Sigmoid colon (tissue), 7 donors: ENCODE measurements around the gene RSRC2. TPM values are rescaled to one million over a fixed set of nuclear protein-coding genes. Genes with fewer than 3 reads are reported as not detected.
"Not testable (repeated sequence)": the region's sequence is repeated elsewhere in the genome, so short reads cannot be mapped to it uniquely, and the experiment has no call there.

Experiments used
- DNase-seq: peaks from one replicate; pipeline ENCODE4 v3.0.0-alpha.2; 2019
- H3K27ac ChIP-seq, 4 donors: fragments of 200-600 bp; sonication (generic); one replicate each; pipeline ENCODE4 v1.5.1; 2016 to 2019; ENCODE audit warnings: mild to moderate bottlenecking in 1 of 4
- H3K27me3 ChIP-seq, 3 donors: fragments of 200-600 bp; sonication (generic); one replicate each; pipeline ENCODE4 v1.5.1; 2019; ENCODE audit warnings: mild to moderate bottlenecking in 1 of 3
- H3K36me3 ChIP-seq, 4 donors: fragments of 200-600 bp; sonication (generic); one replicate each; pipeline ENCODE4 v1.5.1; 2016 to 2019
- H3K4me1 ChIP-seq, 4 donors: fragments of 200-600 bp; sonication (generic); one replicate each; pipeline ENCODE4 v1.5.1; 2017 to 2019
- H3K4me3 ChIP-seq, 4 donors: fragments of 200-600 bp; sonication (generic); one replicate each; pipeline ENCODE4 v1.5.1; 2017 to 2019; ENCODE audit warnings: mild to moderate bottlenecking in 2 of 4, moderate library complexity in 1 of 4
- H3K9me3 ChIP-seq, 4 donors: fragments of 200-600 bp in 3 of 4; sonication (generic) in 3 of 4; one replicate each; pipeline versions ENCODE4 v1.5.1 to v1.6.1; 2013 to 2019
- CTCF ChIP-seq, 4 experiments: fragments of 450-650 bp in 3 of 4; fragments of 200-600 bp in 1 of 4; IDR thresholded peaks; one replicate each; pipeline ENCODE4 v1.5.1; 2016 to 2019; ENCODE audit warnings: antibody characterized with exemption in 4 of 4, mild to moderate bottlenecking in 3 of 4, moderate library complexity in 2 of 4
- EP300 ChIP-seq, 4 donors: sonication (generic); formaldehyde crosslinking; IDR thresholded peaks; one replicate each; pipeline ENCODE4 v1.6.1; 2017; ENCODE audit warnings: antibody characterized with exemption in 4 of 4
- POLR2A ChIP-seq, 2 donors: fragments of 450-650 bp; IDR thresholded peaks; one replicate each; pipeline ENCODE4 v1.6.1; 2016; ENCODE audit warnings: antibody characterized with exemption in 2 of 2, mild to moderate bottlenecking in 2 of 2, moderate library complexity in 2 of 2
- POLR2AphosphoS5 ChIP-seq, 4 donors: sonication (generic); formaldehyde crosslinking; IDR thresholded peaks; one replicate each; pipeline ENCODE4 v1.6.1; 2017; ENCODE audit warnings: antibody characterized with exemption in 4 of 4
- WGBS, 2 donors: extraction: QIAGEN DNeasy Blood & Tissue Kit; methylation state at CpG; one replicate each; pipeline ENCODE4 v1.1.7; 2013; 5-methylcytosine and 5-hydroxymethylcytosine counted together
- intact Hi-C: fragments of 100-400 bp; cut with DNase I; formaldehyde crosslinking; loops from one replicate; pipeline ENCODE4 v1.15.1; 2023
- polyA plus RNA-seq, 3 donors: library from polyadenylated mRNA; stranded (reverse); fragments of 200-250 nt; gene quantifications; one replicate each; pipeline ENCODE4 v1.2.3, GENCODE V29; 2013
- total RNA-seq, 4 donors: library from RNA; depleted of rRNA; stranded (reverse); fragments of >200 nt; gene quantifications; one replicate each; pipeline ENCODE4 v1.1.0, GENCODE V29; 2016
- donor health status: healthy with polysubstance abuse.
- donor health status: Bipolar disorder and iron deficiency.
- donor health status: healthy.

RSRC2 gene
- total and polyA plus RNA-seq, 7 donors = 38.4 to 79.9 (median 60.9) TPM

- peak within 1 kb of the TSS; percentile 96 to 99 (median 98) for H3K27ac ChIP-seq
- H3K4me3 ChIP-seq = peak within 1 kb of the TSS; percentile 70 to 96 (median 81)
- no peak for TF ChIP-seq CTCF (IDR thresholded peaks at IDR 0.05)
- TF ChIP-seq POLR2AphosphoS5 (IDR thresholded peaks at IDR 0.05) = peak; percentile 91 to 99 (median 96)
- TF ChIP-seq POLR2A (IDR thresholded peaks at IDR 0.05) = peak; percentile 93 to 96
- peak in 1 of 4 donors; percentile 52 for TF ChIP-seq EP300 (IDR thresholded peaks at IDR 0.05)
- H3K4me1 ChIP-seq = peaks cover 0 to 36% (median 28%) of the 10 kb centered on the region in 4 donors
- intact Hi-C loops = loop anchor here (1.0 to 5.0 kb wide), 2 partner anchors 25 to 234 kb away; partner anchors contain the start of genes RSRC2 and VPS33A
- peak; percentile 98 for DNase-seq
- no peaks in the 10 kb centered on the region for H3K27me3 ChIP-seq
- WGBS, 2 donors = 2% methylated on average over 52 of the region's 52 CpGs
- H3K36me3 ChIP-seq = peaks cover 14 to 51% (median 19%) of the 10 kb centered on the region in 4 donors
- H3K9me3 ChIP-seq = no peaks in the 10 kb centered on the region
Measured at GRCh38 chr12:122500685-122501488, 25.8 kb downstream of the RSRC2 start, which contains the start of gene ZCCHC8. ZCCHC8 (minus strand) TSS chr12:122500932; CDS start chr12:122500840, 92 bp downstream.

- Histone ChIP-seq H3K27ac (peak overlapping the region; percentile 96 to 99 (median 98)), H3K27me3 (no peaks in the 10 kb centered on the region), H3K4me1 (peaks cover 0 to 36% (median 28%) of the 10 kb centered on the region in 4 donors), H3K36me3 (peaks cover 7 to 49% (median 12%) of the 10 kb centered on the region in 4 donors), H3K4me3 (peak overlapping the region; percentile 70 to 96 (median 81)), H3K9me3 (no peaks in the 10 kb centered on the region)
- intact Hi-C loops = loop anchor here (1.0 to 5.0 kb wide), 2 partner anchors 26 to 233 kb away; partner anchors contain the start of genes RSRC2 and VPS33A
- peak in 3 of 4 donors; percentile 12 to 48 (median 20) for TF ChIP-seq POLR2AphosphoS5 (IDR thresholded peaks at IDR 0.05)
- no peak for TF ChIP-seq POLR2A (IDR thresholded peaks at IDR 0.05)
- peak; percentile 84 for DNase-seq
- WGBS, 2 donors = 0 to 1% methylated on average over 47 of the region's 47 CpGs
Measured at GRCh38 chr12:122499991-122500684, 26.6 kb downstream of the RSRC2 start.

DNA sequence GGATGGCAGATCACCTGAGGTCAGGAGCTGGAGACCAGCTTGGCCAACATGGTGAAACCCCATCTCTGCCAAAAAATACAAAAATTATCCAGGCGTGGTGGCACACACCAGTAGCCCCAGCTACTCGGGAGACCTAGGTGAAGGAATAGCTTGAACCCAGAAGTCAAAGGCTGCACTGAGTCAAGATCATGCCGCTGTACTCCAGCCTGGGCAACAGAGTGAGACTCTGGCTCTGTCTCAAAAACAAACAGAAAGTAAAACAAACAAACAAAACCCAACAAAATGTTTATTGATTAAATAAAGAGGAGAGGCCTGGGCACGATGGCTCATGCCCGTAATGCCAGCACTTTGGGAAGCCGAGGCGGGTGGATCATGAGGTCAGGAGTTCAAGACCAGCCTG, 31.5 kb downstream of the RSRC2 start:
- no peak overlapping the region for H3K27ac ChIP-seq
- H3K9me3 ChIP-seq = no peaks in the 10 kb centered on the region
- intact Hi-C loops = no loop called here
- H3K27me3 ChIP-seq = no peaks in the 10 kb centered on the region
- TF ChIP-seq EP300 (IDR thresholded peaks at IDR 0.05) (no peak), POLR2AphosphoS5 (IDR thresholded peaks at IDR 0.05) (no peak), POLR2A (IDR thresholded peaks at IDR 0.05) (no peak), CTCF (IDR thresholded peaks at IDR 0.05) (no peak)
- 88 to 95% methylated on average over 7 of the region's 7 CpGs for WGBS, 2 donors
- peaks cover 0 to 31% (median 22%) of the 10 kb centered on the region in 4 donors for H3K4me1 ChIP-seq
- DNase-seq = no peak
- peaks cover 0 to 69% (median 15%) of the 10 kb centered on the region in 4 donors for H3K36me3 ChIP-seq
- no peak overlapping the region for H3K4me3 ChIP-seq

DNA sequence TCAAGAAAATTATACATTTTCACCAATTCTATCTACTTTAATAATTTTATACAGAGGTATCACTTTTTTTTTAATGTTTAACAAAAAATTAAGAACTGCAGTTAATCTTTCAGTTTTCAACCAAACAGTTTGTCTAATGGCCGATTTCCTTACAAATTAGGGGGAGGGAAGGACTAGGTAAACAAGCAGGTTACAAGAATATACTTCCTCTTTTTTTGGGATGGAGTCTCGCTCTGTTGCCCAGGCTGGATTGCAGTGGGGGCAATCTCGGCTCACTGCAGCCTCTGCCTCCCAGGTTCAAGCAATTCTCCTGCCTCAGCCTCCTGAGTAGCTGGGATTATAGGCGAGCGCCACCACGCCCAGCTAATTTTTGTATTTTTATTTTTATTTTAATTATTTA, 33.5 kb downstream of the RSRC2 start:
- Histone ChIP-seq H3K36me3 (peaks cover 7 to 89% (median 31%) of the 10 kb centered on the region in 4 donors), H3K4me1 (peaks cover 0 to 16% (median 7%) of the 10 kb centered on the region in 4 donors)
- H3K9me3 ChIP-seq, H3K4me3 ChIP-seq, H3K27me3 ChIP-seq, DNase-seq, H3K27ac ChIP-seq, intact Hi-C loops: not testable (repeated sequence)
- WGBS, 2 donors = 69 to 85% methylated on average over 6 of the region's 6 CpGs

DNA sequence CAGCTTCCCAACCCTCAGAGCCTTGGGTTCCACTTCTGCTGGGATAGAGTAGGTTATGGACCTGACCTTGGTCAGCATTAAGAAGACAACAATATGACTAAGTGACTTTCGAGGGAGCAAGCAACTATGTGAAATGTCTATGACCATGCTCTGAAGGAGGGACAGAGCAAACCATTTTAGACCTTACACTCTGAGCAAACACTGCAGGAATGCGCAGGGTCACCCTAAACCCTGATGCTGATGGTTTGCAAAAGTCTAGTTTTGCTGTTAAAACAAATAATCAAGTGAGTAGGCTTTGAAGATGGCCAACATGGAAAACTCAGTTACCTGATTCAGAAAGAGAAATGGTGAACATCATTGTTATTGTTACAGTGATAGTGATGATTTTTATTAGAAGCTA, 34.7 kb downstream of the RSRC2 start:
- intact Hi-C loops = no loop called here
- no peaks in the 10 kb centered on the region for H3K27me3 ChIP-seq
- peaks cover 13 to 95% (median 37%) of the 10 kb centered on the region in 4 donors for H3K36me3 ChIP-seq
- no peak overlapping the region for H3K4me3 ChIP-seq
- no peaks in the 10 kb centered on the region for H3K9me3 ChIP-seq
- no peak for DNase-seq
- TF ChIP-seq POLR2A (IDR thresholded peaks at IDR 0.05) (no peak), CTCF (IDR thresholded peaks at IDR 0.05) (no peak), POLR2AphosphoS5 (IDR thresholded peaks at IDR 0.05) (no peak), EP300 (IDR thresholded peaks at IDR 0.05) (no peak)
- 97 to 99% methylated on average over 2 of the region's 2 CpGs for WGBS, 2 donors
- H3K4me1 ChIP-seq = peaks cover 0 to 4% (median 2%) of the 10 kb centered on the region in 4 donors
- no peak overlapping the region for H3K27ac ChIP-seq
